ENCODE data around the gene SPOCK1.

DNA sequence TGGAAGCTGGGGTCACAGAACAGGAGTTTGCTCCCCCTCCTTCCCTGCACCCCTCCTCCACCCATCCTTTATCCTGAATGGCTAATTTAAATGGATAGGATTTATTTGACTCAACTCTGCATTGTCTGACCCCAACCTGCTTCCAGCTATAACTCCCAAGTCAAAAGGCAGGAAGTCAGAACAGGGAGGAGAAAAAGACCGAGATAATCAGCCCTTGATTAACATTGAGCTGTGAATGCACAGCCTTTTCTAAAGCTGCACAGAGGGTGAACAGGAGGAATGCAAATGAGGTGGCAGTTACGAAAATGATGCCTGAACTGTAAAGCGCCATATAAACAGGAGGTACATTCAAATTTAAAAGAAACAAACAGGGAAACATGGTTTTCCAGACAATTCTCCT, 152.8 kb downstream of the SPOCK1 start:
- TF ChIP-seq, protein P1, sequence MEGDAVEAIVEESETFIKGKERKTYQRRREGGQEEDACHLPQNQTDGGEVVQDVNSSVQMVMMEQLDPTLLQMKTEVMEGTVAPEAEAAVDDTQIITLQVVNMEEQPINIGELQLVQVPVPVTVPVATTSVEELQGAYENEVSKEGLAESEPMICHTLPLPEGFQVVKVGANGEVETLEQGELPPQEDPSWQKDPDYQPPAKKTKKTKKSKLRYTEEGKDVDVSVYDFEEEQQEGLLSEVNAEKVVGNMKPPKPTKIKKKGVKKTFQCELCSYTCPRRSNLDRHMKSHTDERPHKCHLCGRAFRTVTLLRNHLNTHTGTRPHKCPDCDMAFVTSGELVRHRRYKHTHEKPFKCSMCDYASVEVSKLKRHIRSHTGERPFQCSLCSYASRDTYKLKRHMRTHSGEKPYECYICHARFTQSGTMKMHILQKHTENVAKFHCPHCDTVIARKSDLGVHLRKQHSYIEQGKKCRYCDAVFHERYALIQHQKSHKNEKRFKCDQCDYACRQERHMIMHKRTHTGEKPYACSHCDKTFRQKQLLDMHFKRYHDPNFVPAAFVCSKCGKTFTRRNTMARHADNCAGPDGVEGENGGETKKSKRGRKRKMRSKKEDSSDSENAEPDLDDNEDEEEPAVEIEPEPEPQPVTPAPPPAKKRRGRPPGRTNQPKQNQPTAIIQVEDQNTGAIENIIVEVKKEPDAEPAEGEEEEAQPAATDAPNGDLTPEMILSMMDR (IDR thresholded peaks at IDR 0.05) = no peak
- no peak for TF ChIP-seq POLR2A (IDR thresholded peaks at IDR 0.05)

All from Peyer's patch (tissue), 4 donors.